HG03045 (cell line): ENCODE results near the gene TBPL2.
"Not testable (repeated sequence)": the region's sequence is repeated elsewhere in the genome, so short reads cannot be mapped to it uniquely, and the experiment has no call there.

Experiments used
- ATAC-seq: cut with Tn5 transposase; IDR thresholded peaks from one replicate; pipeline ENCODE4 v1.9.1; 2021; ENCODE audit warnings: mild to moderate bottlenecking, moderate library complexity; ENCODE audit not compliant: unreplicated experiment

The TBPL2 gene

GRCh38 chr14:55446127-55446736, 5.8 kb upstream of the TBPL2 start:
- ATAC-seq, result no peak

GRCh38 chr14:55441286-55441685, 870 bp upstream of the TBPL2 start:
- ATAC-seq, result no peak

- no peak for ATAC-seq
Measured at GRCh38 chr14:55438066-55438683, 2.2 kb downstream of the TBPL2 start.

- no peak for ATAC-seq
Measured at GRCh38 chr14:55436931-55437330, 3.5 kb downstream of the TBPL2 start.

GRCh38 chr14:55436519-55436918, 3.9 kb downstream of the TBPL2 start:
- ATAC-seq, result no peak

GRCh38 chr14:55434805-55435174, 5.6 kb downstream of the TBPL2 start:
- no peak for ATAC-seq

GRCh38 chr14:55433880-55434804, 6.3 kb downstream of the TBPL2 start:
- no peak for ATAC-seq

GRCh38 chr14:55432628-55433027, 7.8 kb downstream of the TBPL2 start:
- ATAC-seq, result no peak

GRCh38 chr14:55430024-55430690, 10.3 kb downstream of the TBPL2 start:
- no peak for ATAC-seq

- no peak for ATAC-seq
Measured at GRCh38 chr14:55427439-55427838, 13.0 kb downstream of the TBPL2 start.

GRCh38 chr14:55426891-55427290, 13.5 kb downstream of the TBPL2 start:
- ATAC-seq, result no peak

GRCh38 chr14:55425091-55425490, 15.3 kb downstream of the TBPL2 start:
- ATAC-seq, result no peak

GRCh38 chr14:55423969-55424368, 16.4 kb downstream of the TBPL2 start:
- ATAC-seq, result no peak

- ATAC-seq, result not testable (repeated sequence)
Measured at GRCh38 chr14:55422338-55422737, 18.1 kb downstream of the TBPL2 start.

- no peak for ATAC-seq
Measured at GRCh38 chr14:55419663-55420062, 20.8 kb downstream of the TBPL2 start.

- no peak for ATAC-seq
Measured at GRCh38 chr14:55418411-55418810, 22.0 kb downstream of the TBPL2 start.

GRCh38 chr14:55417955-55418354, 22.5 kb downstream of the TBPL2 start:
- ATAC-seq, result no peak

- ATAC-seq, result no peak
Measured at GRCh38 chr14:55416866-55417265, 23.6 kb downstream of the TBPL2 start.

GRCh38 chr14:55414551-55414950, 25.9 kb downstream of the TBPL2 start:
- no peak for ATAC-seq

GRCh38 chr14:55412676-55413075, 27.7 kb downstream of the TBPL2 start:
- no peak for ATAC-seq
